Left ventricle myocardium inferior (tissue), 1 donor: ENCODE measurements around the gene DHX8. TPM values are rescaled to one million over a fixed set of nuclear protein-coding genes. Genes with fewer than 3 reads are reported as not detected.

Source experiments
- DNase-seq: peaks from one replicate; pipeline ENCODE4 v3.0.0-alpha.2; 2020
- H3K27ac ChIP-seq: fragments of 200-600 bp; replicated peaks from 2 replicates; pipeline ENCODE4 v1.8.0; 2021
- H3K27me3 ChIP-seq: fragments of 200-600 bp; 2 replicates; pipeline ENCODE4 v1.8.0; 2021; ENCODE audit warnings: low read depth
- H3K36me3 ChIP-seq: fragments of 200-600 bp; 2 replicates; pipeline ENCODE4 v1.8.0; 2021
- H3K4me1 ChIP-seq: fragments of 200-600 bp; 2 replicates; pipeline ENCODE4 v1.8.0; 2021
- H3K4me3 ChIP-seq: fragments of 200-600 bp; 2 replicates; pipeline ENCODE4 v1.8.0; 2021; ENCODE audit warnings: mild to moderate bottlenecking, moderate library complexity
- H3K9me3 ChIP-seq: fragments of 200-600 bp; replicated peaks from 2 replicates; pipeline ENCODE4 v1.8.0; 2021
- intact Hi-C: fragments of 100-400 bp; cut with micrococcal nuclease; formaldehyde crosslinking; loops from one replicate; pipeline ENCODE4 v1.11.0; 2022
- total RNA-seq: library from RNA; stranded (reverse); fragmentation: NEBNext Ultra II Directional; extraction: Animal tissue kit (Norgen Biotek cat#: 25700); gene quantifications from one replicate; pipeline ENCODE4 v1.2.1, GENCODE V29; 2021
- TF ChIP-seq, protein P1 (sequence below): fragments of 200-600 bp; IDR thresholded peaks from 2 replicates; pipeline ENCODE4 v1.8.0; 2021; ENCODE audit warnings: antibody characterized with exemption, mild to moderate bottlenecking, borderline replicate concordance
- donor health status: DM: no; HTN: yes; CAD: no; lungs with severe emphysema.

DHX8 gene
- total RNA-seq, 1 donor from 2014 or later = 26.0 TPM

DNA sequence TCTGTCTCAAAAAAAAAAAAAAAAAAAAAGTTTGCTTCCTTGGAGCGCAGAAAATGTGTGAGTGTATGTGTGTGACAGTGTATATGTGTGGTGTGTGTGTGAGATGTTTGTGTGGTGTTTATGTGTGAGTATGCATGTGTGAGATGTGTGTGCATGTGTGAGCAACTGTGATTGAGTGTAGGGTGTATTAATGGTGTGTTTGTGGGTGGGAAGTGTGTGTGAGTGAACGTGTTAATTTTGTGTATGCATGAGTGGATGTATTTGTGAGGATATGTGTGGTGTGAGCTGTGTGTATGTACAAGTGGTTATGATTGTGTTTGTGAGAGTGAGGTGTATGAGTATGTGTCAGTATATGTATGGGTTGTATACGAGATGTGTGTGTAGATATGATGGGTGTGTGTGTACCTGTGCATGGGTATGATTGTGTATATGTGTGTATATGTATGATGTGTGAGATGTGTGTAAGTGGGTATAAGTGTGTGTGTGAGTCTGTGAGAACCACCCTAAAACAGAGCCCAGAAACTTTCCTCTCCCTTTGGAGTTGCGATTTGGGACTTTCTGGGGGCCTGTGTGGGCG lies 84.8 kb downstream of the DHX8 start:
- no peaks in the 10 kb centered on the region for H3K9me3 ChIP-seq
- H3K27ac ChIP-seq = no peak overlapping the region
- H3K27me3 ChIP-seq = no peaks in the 10 kb centered on the region
- TF ChIP-seq, protein P1, sequence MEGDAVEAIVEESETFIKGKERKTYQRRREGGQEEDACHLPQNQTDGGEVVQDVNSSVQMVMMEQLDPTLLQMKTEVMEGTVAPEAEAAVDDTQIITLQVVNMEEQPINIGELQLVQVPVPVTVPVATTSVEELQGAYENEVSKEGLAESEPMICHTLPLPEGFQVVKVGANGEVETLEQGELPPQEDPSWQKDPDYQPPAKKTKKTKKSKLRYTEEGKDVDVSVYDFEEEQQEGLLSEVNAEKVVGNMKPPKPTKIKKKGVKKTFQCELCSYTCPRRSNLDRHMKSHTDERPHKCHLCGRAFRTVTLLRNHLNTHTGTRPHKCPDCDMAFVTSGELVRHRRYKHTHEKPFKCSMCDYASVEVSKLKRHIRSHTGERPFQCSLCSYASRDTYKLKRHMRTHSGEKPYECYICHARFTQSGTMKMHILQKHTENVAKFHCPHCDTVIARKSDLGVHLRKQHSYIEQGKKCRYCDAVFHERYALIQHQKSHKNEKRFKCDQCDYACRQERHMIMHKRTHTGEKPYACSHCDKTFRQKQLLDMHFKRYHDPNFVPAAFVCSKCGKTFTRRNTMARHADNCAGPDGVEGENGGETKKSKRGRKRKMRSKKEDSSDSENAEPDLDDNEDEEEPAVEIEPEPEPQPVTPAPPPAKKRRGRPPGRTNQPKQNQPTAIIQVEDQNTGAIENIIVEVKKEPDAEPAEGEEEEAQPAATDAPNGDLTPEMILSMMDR = no peak
- H3K4me3 ChIP-seq = no peak overlapping the region
- no peaks in the 10 kb centered on the region for H3K4me1 ChIP-seq
- intact Hi-C loops = no loop called here
- no peaks in the 10 kb centered on the region for H3K36me3 ChIP-seq
- DNase-seq = no peak

DNA sequence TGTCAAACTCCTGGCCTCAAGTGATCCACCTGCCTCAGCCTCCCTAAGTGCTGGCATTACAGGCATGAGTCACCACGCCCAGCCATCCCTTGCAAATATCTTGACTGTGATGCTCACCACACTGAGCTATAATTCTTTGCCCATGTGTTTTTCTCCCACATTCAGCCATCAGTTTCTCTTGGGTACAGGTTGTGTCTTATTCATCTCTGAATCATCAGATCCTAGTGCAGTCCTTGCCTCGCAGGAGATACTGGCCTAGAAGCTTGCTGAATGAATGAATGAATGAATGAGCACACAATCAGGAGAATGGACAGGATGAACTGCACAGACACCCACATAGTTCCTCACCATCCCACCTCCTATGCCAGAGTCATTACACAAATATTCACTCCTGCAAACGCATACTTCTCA lies 86.7 kb downstream of the DHX8 start:
- Histone ChIP-seq H3K27ac (no peak overlapping the region), H3K36me3 (no peaks in the 10 kb centered on the region), H3K4me1 (no peaks in the 10 kb centered on the region), H3K4me3 (no peak overlapping the region), H3K9me3 (no peaks in the 10 kb centered on the region), H3K27me3 (no peaks in the 10 kb centered on the region)
- no peak for DNase-seq
- intact Hi-C loops = no loop called here
- TF ChIP-seq, protein P1 = no peak

DNA sequence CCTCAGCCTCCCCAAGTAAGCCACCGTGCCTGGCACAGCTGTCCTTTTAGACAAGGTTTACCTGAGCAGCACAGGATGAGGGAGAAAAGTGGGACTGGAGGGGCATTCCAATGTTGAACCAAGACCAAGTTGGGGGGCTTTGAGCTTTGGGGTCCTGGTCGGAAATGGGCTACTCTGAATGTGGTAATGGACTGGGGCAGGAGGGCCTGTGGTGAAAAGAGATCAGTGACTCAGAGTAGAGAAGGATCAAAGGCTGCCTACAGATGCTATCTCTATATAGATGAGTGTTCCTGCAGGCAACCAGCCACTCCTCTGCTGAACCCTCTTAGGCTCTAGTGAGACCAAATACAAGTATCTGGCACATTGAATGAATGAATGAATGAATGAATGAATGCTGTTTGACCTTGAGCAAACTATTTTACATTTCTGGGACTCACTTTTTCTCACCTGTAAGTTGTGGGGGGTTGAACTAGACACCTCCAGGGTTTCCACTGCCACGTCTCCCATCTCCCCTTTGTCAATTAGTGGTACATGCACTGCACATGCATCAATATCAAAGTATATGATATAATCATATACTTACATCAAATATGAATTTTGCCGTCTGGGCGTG lies 88.7 kb downstream of the DHX8 start:
- TF ChIP-seq, protein P1 = no peak
- no peak for DNase-seq
- Histone ChIP-seq H3K9me3 (no peaks in the 10 kb centered on the region), H3K4me3 (no peak overlapping the region), H3K27me3 (no peaks in the 10 kb centered on the region), H3K36me3 (no peaks in the 10 kb centered on the region), H3K27ac (no peak overlapping the region), H3K4me1 (peaks cover 10% of the 10 kb centered on the region)
- intact Hi-C loops = no loop called here

DNA sequence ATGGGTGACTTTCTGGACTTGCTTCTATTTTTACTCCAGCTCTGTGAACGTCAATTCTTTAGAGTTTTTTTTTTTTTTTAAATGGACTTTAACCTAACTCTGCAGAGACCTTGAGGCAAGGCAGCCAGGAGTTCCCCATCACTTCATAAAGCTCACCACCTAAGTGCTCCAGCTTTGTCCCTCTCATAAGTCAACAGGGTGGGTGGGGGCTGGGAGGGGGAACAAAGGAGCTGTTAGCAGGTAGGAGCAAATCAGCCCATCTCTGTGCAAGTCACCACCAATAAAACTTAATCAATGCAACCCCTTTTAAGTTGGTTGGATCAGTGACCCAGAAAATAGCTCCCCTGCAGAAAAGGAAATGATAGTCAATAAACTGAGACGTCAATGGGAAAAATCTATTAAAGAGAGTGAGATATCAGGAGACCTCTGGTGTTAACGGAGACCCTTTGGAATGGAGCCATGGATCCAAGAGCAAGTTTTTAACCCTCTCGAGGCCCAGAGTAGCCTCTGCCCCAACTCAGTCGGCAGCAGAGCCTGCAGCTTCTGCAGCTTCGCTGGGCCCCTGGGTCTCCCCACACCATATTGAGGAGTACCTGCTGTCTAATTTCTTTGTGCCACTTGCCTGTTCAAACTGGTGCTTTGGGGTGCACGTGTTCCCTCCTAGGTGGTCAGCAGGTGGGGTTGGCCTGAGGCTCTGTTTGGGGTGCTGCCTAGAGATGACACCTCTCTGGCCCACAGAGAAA lies 90.0 kb downstream of the DHX8 start:
- intact Hi-C loops = no loop called here
- no peak overlapping the region for H3K27ac ChIP-seq
- TF ChIP-seq, protein P1 = no peak
- H3K4me3 ChIP-seq = no peak overlapping the region
- H3K36me3 ChIP-seq = no peaks in the 10 kb centered on the region
- H3K4me1 ChIP-seq = peaks cover 23% of the 10 kb centered on the region
- DNase-seq = no peak
- H3K27me3 ChIP-seq = no peaks in the 10 kb centered on the region
- H3K9me3 ChIP-seq = no peaks in the 10 kb centered on the region

DNA sequence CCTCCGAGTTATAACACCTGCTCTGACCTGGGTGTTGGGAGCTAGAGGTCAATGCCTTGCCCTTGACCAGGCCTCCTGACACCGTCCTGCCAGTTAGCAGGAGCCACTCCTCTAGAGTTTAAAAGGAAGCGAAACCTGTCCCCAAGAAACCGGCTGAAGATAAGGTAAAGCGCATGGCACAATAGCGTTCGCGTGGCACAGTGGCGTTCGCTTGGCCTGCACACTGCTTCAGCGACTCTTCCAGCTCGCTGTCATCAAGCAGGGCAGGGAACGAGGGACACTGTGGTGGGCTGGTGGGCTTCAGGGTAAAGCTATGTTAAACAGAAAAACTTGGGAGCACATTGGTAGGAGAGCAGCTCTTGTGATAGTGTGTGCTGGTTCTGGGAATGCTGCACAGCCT lies 90.6 kb downstream of the DHX8 start:
- intact Hi-C loops = no loop called here
- Histone ChIP-seq H3K4me3 (no peak overlapping the region), H3K4me1 (peaks cover 29% of the 10 kb centered on the region), H3K9me3 (no peaks in the 10 kb centered on the region), H3K27ac (no peak overlapping the region), H3K36me3 (no peaks in the 10 kb centered on the region), H3K27me3 (no peaks in the 10 kb centered on the region)
- TF ChIP-seq, protein P1 = no peak
- no peak for DNase-seq
